Heart left ventricle (tissue), 13 donors: Measurements from ENCODE around the gene LRRN4.

Experiments
- POLR2A ChIP-seq, 2 donors: fragments of 450-650 bp; IDR thresholded peaks; one replicate each; pipeline ENCODE4 v1.6.1; 2017; ENCODE audit warnings: antibody characterized with exemption in 2 of 2, mild to moderate bottlenecking in 2 of 2, moderate library complexity in 2 of 2
- TF ChIP-seq, protein P1 (sequence below), 12 donors: fragments of 200-600 bp; sonication (generic) in 4 of 12; IDR thresholded peaks; one replicate each; pipeline versions ENCODE4 v1.5.0 to v1.8.0; 2018 to 2022; ENCODE audit warnings: antibody characterized with exemption in 12 of 12, mild to moderate bottlenecking in 5 of 12
- donor health status: ischemic (EF 13 %, LVEDD 7.1; RV severe dilation, severe dysfunction).
- donor health status: DM: no; HTN: yes; CAD: no.
- donor health status: DM: no; HTN: no; CAD: no.
- donor health status: ischemic (EF 25% LVEDD 6.9; RV normal size, moderate dysfunction).
- donor health status: ischemic (EF 25% LVEDD 5.7; RV mildly dilated, moderate dysfunction).
- donor health status: ischemic (EF 35%, LVEDD 5.7; RV mildly dilated, moderate dysfunction).
- donor health status: nonischemic (EF 11% LVEDD 7.7; RV severe dilation, severe dysfunction).
- donor health status: DM: yes; HTN: yes; CAD: no.
- donor health status: PGD.
- donor health status: ischemic (EF 29% LVEDD 5.4; RV normal size, mild dysfunction).
- donor health status: nonischemic (EF 23%, LVEDD 6.1; RV moderate dilation, normal function).

DNA sequence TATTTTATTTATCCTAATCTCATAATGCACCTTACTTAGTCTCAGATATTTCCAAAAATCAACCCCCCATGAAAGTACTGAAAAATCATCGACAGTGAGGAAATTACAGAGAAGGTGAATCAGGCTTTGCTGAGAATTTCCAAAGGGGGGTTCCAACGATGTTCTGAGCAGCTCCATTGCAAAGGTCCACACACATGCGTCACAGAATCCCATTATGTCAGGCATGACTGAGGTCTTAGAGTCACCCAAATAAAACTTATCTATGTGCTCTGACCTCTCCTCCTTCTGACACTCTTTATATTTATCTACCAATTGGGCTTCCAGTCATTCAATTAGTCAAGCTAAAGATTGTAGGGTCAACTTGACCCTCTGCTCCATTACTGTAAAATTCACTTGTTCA, 12.7 kb upstream of the LRRN4 start:
- TF ChIP-seq, protein P1, sequence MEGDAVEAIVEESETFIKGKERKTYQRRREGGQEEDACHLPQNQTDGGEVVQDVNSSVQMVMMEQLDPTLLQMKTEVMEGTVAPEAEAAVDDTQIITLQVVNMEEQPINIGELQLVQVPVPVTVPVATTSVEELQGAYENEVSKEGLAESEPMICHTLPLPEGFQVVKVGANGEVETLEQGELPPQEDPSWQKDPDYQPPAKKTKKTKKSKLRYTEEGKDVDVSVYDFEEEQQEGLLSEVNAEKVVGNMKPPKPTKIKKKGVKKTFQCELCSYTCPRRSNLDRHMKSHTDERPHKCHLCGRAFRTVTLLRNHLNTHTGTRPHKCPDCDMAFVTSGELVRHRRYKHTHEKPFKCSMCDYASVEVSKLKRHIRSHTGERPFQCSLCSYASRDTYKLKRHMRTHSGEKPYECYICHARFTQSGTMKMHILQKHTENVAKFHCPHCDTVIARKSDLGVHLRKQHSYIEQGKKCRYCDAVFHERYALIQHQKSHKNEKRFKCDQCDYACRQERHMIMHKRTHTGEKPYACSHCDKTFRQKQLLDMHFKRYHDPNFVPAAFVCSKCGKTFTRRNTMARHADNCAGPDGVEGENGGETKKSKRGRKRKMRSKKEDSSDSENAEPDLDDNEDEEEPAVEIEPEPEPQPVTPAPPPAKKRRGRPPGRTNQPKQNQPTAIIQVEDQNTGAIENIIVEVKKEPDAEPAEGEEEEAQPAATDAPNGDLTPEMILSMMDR (IDR thresholded peaks at IDR 0.05), result no peak
- no peak for TF ChIP-seq POLR2A (IDR thresholded peaks at IDR 0.05)
